ENCODE measurements around the gene ANAPC4.

GRCh38 chr4:25347473-25347872 lies 29.6 kb upstream of the ANAPC4 start:
- TF ChIP-seq CTCF (IDR thresholded peaks at IDR 0.05), result no peak
- no peak for TF ChIP-seq POLR2A (IDR thresholded peaks at IDR 0.05)
